Mesothelial cell of epicardium (in vitro differentiated cells): ENCODE data around the gene KAZN. TPM values are rescaled to one million over a fixed set of nuclear protein-coding genes. Genes with fewer than 3 reads are reported as not detected.

Experiments used
- DNase-seq, 2 experiments: peaks; one replicate each; pipeline ENCODE4 v3.0.0; 2021; ENCODE audit warnings: low spot score in 2 of 2; ENCODE audit not compliant: unreplicated experiment in 2 of 2
- H3K27ac Mint-ChIP-seq: 2 replicates; pipeline ENCODE4 v1.8.0; 2021; ENCODE audit warnings: mixed read lengths
- H3K27me3 Mint-ChIP-seq: 2 replicates; pipeline ENCODE4 v1.8.0; 2021; ENCODE audit warnings: low read depth, mixed read lengths
- H3K36me3 Mint-ChIP-seq: 2 replicates; pipeline ENCODE4 v1.8.0; 2021; ENCODE audit warnings: mixed read lengths
- H3K4me1 Mint-ChIP-seq: 2 replicates; pipeline ENCODE4 v1.8.0; 2021; ENCODE audit warnings: mixed read lengths
- H3K4me3 Mint-ChIP-seq: 2 replicates; pipeline ENCODE4 v1.8.0; 2021; ENCODE audit warnings: mild to moderate bottlenecking, moderate library complexity, mixed read lengths
- H3K9me3 Mint-ChIP-seq: 2 replicates; pipeline ENCODE4 v1.8.0; 2021; ENCODE audit warnings: mixed read lengths
- CTCF ChIP-seq: fragments of 200-600 bp; sonication (generic); IDR thresholded peaks from one replicate; pipeline ENCODE4 v1.5.0; 2021; ENCODE audit warnings: antibody characterized with exemption; ENCODE audit not compliant: unreplicated experiment
- total RNA-seq: library from RNA; stranded (reverse); gene quantifications from 3 replicates; pipeline ENCODE4 v1.2.1, GENCODE V29; 2021

Gene KAZN
- total RNA-seq, 1 donor from 2014 or later, result 38.4 TPM

GRCh38 chr1:14626869-14627607 is 28.6 kb downstream of the KAZN start:
- Mint-ChIP-seq H3K9me3 (peaks cover 5% of the 10 kb centered on the region), H3K27ac (peak overlapping the region; percentile 2), H3K4me3 (no peak overlapping the region), H3K27me3 (no peaks in the 10 kb centered on the region), H3K4me1 (peaks cover 36% of the 10 kb centered on the region), H3K36me3 (peaks cover 3% of the 10 kb centered on the region)
- no peak for TF ChIP-seq CTCF
- DNase-seq, result no peak

- H3K4me3 Mint-ChIP-seq, result no peak overlapping the region
- no peak for TF ChIP-seq CTCF
- H3K27ac Mint-ChIP-seq, result peak overlapping the region; percentile 82
- peaks cover 5% of the 10 kb centered on the region for H3K9me3 Mint-ChIP-seq
- no peak for DNase-seq
- H3K4me1 Mint-ChIP-seq, result peaks cover 36% of the 10 kb centered on the region
- no peaks in the 10 kb centered on the region for H3K27me3 Mint-ChIP-seq
- peaks cover 3% of the 10 kb centered on the region for H3K36me3 Mint-ChIP-seq
Measured at GRCh38 chr1:14627608-14628489, 29.4 kb downstream of the KAZN start.

- Mint-ChIP-seq H3K9me3 (no peaks in the 10 kb centered on the region), H3K27ac (no peak overlapping the region), H3K36me3 (no peaks in the 10 kb centered on the region), H3K27me3 (no peaks in the 10 kb centered on the region), H3K4me1 (peaks cover 40% of the 10 kb centered on the region), H3K4me3 (no peak overlapping the region)
- no peak for DNase-seq
- TF ChIP-seq CTCF, result no peak
Measured at GRCh38 chr1:14629363-14630014, 31.0 kb downstream of the KAZN start.

- Mint-ChIP-seq H3K27me3 (no peaks in the 10 kb centered on the region), H3K9me3 (no peaks in the 10 kb centered on the region), H3K4me1 (peaks cover 30% of the 10 kb centered on the region), H3K27ac (no peak overlapping the region), H3K36me3 (no peaks in the 10 kb centered on the region), H3K4me3 (no peak overlapping the region)
- TF ChIP-seq CTCF, result no peak
- DNase-seq, result no peak
Measured at GRCh38 chr1:14630986-14631385, 32.5 kb downstream of the KAZN start.

GRCh38 chr1:14631421-14631820 is 32.9 kb downstream of the KAZN start:
- Mint-ChIP-seq H3K27ac (no peak overlapping the region), H3K4me1 (peaks cover 28% of the 10 kb centered on the region), H3K4me3 (no peak overlapping the region), H3K9me3 (no peaks in the 10 kb centered on the region), H3K27me3 (no peaks in the 10 kb centered on the region), H3K36me3 (no peaks in the 10 kb centered on the region)
- DNase-seq, result no peak
- no peak for TF ChIP-seq CTCF
